Activated T-cell treated with anti-CD3 and anti-CD28 coated beads for 1 hour (primary cell): ENCODE data around the gene TMEM145.

Source experiments
- DNase-seq: peaks from one replicate; pipeline ENCODE4 v3.0.0-alpha.2; 2020; ENCODE audit warnings: low read depth

Gene TMEM145

DNA sequence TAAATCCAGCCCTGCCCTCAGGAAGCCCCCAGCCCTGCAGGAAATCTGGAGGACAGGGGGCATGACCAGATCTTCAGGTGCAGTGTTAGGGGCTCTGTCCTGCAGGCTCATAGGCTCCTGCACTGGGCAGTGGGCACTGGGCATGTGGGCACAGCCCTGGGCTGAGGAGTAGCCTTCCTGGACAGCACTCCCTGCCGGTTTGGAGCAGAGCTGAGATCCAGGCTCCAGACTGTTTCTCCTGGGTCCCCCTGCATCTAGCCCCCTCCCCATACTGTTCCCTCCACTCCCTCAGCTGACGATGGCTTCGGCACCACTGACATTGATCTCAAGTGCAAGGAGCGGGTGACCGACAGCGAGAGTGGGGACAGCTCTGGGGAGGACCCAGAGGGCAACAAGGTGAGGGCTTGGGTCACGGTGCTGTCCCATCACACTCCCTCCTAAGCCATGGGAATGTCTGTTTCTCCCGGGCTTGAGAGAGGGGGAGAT lies 23.5 kb upstream of the TMEM145 start:
- DNase-seq = no peak

DNA sequence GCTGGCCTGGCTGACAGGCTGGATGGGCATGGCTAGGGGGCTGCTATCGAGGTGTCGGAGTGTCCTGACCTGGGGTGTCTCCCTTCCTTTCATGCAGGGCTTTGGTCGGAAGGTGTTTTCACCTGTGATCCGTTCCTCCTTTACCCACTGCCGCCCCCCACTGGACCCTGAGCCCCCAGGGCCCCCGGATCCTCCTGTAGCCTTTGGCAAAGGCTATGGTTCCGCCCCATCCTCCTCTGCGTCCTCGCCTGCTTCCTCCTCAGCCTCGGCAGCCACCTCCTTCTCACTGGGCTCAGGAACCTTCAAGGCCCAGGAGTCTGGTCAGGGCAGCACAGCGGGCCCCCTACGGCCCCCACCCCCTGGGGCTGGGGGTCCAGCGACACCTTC lies 23.0 kb upstream of the TMEM145 start:
- no peak for DNase-seq

DNA sequence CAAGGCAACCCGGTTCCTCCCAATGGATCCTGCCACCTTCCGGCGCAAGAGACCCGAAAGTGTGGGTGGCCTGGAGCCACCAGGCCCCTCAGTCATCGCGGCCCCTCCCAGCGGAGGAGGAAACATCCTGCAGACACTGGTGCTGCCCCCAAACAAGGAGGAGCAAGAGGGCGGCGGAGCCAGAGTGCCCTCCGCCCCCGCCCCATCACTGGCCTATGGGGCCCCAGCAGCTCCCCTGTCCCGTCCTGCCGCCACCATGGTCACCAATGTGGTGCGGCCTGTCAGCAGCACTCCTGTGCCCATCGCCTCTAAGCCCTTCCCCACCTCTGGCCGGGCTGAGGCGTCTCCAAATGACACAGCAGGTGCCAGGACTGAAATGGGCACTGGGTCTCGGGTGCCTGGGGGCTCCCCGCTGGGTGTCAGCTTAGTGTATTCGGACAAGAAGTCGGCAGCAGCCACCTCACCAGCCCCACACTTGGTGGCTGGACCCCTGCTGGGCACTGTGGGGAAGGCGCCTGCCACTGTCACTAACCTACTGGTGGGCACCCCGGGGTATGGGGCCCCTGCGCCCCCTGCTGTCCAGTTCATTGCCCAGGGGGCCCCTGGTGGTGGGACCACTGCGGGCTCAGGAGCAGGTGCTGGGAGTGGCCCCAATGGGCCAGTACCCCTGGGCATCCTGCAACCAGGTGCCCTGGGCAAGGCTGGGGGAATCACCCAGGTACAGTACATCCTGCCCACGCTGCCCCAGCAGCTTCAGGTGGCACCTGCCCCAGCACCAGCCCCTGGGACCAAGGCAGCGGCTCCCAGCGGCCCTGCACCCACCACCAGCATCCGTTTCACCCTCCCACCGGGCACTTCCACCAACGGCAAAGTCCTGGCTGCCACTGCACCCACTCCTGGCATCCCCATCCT lies 22.3 kb upstream of the TMEM145 start:
- DNase-seq = peak; percentile 60

DNA sequence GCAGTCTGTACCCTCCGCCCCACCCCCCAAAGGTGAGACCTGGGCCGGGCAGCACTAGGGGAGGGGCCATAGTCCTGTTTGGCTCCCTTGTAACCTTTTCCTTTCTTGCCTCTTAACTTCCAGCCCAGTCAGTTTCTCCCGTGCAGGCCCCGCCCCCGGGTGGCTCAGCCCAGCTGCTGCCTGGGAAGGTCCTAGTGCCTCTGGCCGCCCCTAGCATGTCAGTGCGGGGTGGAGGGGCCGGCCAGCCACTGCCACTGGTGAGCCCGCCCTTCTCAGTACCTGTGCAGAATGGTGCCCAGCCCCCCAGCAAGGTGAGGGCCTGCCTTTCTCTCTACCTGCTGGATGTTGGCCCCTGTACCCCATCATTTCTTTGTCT lies 21.7 kb upstream of the TMEM145 start:
- no peak for DNase-seq

DNA sequence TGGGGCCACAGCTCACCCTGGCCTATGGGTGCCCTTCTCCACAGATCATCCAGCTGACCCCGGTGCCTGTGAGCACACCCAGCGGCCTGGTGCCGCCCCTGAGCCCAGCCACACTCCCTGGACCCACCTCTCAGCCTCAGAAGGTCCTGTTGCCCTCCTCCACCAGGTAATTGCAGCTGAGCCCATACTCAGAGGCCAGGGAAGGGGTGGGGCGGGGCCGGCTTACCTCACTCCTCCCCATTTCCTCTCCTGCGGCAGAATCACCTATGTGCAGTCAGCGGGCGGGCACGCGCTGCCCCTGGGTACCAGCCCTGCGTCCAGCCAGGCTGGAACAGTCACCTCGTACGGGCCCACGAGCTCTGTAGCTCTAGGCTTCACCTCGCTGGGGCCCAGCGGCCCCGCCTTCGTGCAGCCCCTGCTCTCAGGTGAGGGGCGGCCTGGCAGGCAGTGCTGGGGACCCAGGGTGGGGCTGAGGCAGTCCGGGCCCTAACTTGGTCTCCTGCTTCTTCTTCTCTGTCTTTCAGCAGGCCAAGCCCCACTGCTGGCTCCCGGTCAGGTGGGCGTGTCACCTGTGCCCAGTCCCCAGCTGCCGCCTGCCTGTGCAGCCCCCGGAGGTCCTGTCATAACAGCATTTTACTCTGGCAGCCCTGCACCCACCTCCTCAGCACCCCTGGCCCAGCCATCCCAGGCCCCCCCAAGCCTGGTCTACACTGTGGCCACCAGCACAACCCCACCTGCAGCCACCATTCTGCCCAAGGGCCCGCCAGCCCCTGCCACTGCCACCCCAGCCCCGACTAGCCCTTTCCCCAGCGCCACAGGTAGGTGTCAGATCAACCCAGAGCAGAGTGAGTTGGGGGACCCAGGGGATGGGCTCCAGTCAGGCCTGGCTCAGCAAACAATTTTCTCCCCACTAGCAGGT lies 20.8 kb upstream of the TMEM145 start:
- no peak for DNase-seq

DNA sequence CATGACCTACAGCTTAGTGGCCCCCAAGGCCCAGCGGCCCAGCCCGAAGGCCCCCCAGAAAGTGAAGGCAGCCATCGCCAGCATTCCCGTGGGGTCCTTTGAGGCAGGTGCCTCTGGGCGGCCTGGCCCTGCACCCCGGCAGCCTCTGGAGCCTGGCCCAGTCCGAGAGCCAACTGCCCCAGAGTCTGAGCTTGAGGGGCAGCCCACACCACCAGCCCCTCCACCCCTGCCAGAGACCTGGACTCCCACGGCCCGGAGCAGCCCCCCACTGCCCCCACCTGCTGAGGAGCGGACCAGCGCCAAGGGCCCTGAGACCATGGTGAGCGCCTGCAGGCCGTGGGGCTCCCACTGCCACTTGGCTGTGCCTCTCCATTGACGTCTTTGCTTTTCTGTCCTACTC lies 20.1 kb upstream of the TMEM145 start:
- no peak for DNase-seq

DNA sequence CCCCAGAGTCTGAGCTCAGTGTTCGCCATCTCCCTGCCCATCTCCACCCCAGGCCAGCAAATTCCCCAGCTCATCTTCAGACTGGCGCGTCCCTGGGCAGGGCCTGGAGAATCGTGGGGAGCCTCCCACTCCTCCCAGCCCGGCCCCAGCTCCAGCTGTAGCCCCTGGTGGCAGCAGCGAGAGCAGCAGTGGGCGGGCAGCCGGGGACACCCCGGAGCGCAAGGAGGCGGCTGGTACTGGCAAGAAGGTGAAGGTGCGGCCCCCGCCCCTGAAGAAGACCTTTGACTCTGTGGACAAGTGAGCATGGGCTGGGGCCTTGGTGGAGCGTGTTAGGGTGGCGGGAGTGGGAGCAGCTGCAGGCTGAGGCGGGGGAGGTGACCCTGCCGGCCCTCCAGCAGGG lies 19.6 kb upstream of the TMEM145 start:
- DNase-seq = no peak

DNA sequence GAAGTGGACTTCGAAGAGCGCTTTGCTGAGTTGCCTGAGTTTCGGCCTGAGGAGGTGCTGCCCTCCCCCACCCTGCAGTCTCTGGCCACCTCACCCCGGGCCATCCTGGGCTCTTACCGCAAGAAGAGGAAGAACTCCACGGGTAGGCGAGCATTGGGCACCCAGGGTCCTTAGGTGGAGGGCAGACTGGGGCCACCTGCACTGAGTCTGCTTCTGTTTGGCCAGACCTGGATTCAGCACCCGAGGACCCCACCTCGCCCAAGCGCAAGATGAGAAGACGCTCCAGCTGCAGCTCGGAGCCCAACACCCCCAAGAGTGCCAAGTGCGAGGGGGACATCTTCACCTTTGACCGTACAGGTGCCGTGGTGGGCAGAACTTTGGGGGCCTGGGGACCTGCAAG lies 19.2 kb upstream of the TMEM145 start:
- no peak for DNase-seq

DNA sequence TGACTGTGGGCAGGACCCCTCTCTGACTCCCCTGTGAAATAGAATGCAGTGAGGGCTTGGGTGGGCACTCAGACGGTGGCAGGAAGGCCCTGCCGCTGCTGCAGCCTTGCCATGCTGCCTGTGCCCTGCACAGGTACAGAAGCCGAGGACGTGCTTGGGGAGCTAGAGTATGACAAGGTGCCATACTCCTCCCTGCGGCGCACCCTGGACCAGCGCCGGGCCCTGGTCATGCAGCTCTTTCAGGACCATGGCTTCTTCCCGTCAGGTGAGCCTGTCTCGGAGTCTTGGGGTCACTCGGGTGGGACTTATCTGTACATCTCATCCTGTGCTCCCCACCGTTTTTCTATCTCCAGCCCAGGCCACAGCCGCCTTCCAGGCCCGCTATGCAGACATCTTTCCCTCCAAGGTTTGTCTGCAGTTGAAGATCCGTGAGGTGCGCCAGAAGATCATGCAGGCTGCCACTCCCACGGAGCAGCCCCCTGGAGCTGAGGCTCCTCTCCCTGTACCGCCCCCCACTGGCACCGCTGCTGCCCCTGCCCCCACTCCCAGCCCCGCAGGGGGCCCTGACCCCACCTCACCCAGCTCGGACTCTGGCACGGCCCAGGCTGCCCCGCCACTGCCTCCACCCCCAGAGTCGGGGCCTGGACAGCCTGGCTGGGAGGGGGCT lies 18.5 kb upstream of the TMEM145 start:
- no peak for DNase-seq

DNA sequence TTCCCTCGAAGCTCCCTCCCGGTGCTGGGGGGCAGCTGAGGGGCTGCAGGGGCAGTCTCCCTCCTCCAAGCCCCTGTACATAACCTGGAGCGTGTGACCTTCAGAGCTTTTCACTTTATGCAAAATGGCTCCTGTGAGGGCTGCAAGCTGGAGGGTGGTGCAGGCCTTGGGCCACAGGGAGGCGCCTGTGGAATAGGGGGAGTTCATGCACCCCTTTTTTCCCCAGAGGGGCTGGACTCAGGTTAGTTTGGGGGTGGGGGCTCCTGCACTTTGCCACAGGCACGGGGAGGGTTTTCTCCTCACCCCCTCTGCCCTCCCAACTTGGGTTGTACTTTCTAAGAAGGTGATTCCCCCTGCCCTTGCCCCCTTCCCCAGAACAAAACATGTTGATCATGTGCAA lies 17.8 kb upstream of the TMEM145 start:
- no peak for DNase-seq

DNA sequence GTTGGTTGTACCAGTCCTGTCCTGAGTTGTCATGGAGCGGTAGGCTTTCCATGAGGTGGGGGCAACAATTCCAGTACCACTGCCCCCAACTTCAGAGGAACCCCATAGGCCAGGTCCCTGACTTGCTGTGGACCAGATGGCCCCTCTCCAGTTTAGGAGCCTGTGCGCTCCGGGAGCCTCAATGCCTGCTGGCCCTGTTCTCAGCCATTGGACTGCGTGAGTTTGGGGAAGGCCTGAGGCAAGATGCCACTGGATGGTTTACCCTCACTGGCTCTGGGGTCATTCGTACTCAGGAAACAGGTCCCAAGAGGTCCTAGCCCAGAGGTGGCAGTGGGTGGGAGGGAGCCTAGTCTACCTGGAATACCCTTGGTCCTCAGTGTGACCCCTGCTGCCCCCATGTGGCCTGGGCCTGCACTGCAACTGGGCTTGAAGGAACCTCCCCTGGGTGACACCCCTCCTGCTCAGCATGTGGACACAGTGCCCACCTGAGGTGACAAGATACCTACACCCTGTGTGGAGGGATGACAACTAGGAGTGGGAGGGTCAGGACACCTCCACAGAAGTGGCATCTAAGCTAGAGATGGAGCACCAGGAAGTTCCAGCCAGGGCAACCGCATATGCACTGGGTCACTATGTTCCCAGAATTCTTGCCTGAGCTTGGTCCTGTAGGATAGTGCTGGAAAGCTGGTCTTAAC lies 17.1 kb upstream of the TMEM145 start:
- peak; percentile 94 for DNase-seq

DNA sequence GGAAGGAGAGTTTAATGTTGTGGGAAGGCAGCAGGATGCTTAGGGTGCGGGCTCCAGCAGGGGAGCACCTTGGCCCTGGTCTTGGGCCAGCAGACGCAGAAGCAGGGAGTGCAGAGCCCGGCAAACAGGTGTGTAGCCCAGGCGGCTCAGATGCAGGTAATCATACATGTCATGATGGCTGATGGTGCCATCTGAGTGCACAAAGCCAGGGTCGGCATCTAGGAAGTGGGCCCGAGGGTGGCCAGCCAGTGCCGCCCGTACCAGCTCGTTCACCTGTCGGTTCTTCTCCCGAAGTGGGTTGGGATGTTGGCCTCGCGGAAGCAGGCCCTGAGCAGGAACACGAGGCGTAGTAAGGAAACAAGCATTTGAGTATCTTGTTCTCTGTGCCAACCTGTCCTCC lies 16.1 kb upstream of the TMEM145 start:
- no peak for DNase-seq

DNA sequence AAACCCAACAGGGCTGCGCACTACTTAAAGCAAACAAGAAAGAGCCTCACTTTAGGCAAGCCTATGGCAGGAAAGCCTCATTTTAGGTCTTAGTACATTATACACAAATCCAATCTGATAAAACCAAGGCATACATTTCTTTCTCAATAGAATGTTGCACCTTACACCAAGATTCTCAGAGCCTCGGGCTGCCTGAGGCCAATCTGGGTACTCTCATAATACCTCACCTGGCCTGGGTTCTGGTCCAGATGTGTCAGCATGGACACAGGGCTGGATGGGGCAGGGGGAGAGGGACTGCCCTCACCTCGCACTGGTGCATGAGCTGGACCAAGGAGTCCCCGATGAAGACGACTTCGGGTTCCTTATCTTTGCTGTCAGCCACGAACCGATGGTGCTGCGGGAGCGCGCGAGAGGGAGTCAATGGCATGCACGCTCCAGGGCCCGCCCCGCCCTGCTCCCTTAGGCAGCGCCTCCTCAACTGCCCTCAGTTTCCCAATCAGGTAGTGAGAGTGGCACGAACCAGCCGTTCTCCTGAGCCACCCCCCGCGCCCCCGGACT lies 11.4 kb upstream of the TMEM145 start, which contains the start of gene PRR19:
Gene PRR19, plus strand, starts transcription at position 487 of the 558 bp plus-strand sequence. CDS start 7,453 bp downstream, outside the sequence.
- DNase-seq = no peak

DNA sequence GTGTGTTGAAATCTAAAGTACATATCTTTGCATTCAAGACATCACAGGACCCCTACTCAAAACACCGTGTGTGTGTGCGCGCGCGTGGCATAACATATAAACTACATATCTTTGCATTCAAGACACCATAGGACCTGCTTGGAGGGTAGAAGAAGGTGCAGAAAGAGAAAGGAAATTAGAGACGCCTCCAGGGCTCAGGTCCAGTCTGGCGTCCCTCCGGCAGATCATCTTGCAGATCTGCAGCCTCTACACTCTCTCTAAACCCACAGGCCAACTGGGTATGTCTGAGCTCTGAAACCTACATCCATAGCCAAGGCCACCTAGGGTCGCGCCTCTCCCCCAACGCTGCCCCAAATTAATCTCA lies 10.0 kb upstream of the TMEM145 start:
- no peak for DNase-seq

DNA sequence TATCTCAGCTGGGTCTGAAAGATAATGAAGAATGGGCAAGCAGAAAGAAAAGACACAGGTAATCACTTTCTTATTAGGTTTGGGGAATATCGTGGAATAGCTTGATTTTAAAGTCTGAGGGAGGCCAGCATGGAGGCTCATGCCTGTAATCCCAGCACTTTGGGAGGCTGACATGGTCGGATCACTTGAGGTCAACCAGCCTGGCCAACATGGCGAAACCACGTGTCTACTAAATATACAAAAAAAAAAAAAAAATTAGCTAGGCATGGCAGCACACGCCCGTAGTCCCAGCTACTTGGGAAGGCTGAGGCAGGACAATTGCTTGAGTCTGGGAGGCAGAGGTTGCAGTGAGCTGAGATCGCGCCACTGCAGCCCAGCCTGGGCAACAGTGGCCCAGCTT lies 9.2 kb upstream of the TMEM145 start:
- DNase-seq = no peak

DNA sequence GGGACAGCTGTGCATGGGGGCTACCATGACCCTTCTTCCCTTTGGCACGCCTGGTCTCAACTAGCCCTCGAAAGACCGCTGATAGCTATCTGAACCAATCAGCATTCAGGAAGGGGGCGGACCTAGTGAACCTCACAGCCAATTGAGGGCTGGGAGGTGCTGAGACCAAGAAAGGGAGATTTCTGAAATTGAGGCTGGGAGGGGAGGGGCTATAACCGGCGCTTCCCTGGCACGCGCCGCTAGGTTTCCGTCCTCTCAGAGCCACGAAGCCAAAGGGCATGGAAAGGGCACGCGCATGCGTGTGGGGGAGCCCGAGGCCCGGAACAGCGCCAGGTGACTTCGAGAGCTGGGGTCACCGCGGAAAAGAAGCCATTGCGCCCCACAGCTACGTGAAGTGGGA lies 6.5 kb upstream of the TMEM145 start:
- DNase-seq = no peak

DNA sequence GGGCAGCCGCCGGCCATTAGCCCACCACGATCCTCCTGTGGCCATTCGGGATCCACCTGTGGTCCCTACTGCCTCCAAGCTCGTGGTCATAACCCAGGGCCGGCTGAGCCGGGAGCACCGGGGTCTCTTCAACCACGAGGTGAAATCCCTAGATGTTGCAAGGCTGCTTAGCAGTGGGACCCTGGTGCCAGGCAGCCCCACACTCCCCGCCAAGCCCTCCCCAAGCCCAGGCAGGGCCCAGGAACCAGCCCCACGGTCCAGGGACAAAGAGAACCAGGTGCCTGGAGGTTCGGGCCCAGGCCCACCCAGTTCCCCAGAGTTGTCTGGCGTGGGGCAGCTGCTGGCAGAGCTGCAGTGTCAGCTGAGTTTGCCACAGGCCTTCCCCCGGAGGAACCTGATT lies 3.4 kb upstream of the TMEM145 start:
- no peak for DNase-seq

DNA sequence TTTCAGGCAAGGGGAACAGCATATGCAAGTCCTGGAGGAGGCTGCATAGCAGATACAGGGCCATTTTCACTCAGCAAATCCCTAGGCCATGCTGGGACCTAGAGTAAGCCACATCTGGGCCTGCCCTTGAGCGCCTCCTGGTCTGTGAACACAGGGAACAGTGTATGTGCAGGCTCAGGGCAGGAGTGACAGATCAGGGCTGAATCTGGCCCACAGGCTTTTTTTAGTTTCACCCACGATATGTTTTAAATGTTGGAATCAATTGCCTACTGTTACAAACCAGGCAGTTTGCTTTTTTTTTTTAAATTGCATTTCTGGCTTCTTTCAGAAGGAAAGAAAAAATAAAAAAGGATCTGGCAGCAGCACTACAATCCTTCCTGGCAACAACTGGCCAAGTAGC lies 1.5 kb upstream of the TMEM145 start:
- no peak for DNase-seq

DNA sequence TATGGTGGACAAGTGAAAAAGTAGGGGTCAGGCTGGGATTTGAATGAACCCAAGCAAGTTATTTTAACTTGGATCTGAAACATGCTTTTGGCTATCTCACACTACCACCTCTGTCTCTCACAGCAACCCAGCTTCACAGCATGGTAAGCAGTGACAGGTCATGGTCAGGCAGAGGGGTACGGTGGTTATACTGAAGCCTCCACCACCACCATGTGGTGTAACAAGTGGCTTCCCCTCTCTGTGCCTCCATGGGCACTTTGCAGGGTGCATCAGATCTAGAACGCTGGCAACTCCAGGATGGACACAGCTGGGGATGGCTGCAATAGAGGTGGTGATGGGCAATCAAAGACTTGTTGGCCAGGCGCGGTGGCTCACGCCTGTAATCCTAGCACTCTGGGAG lies 739 bp upstream of the TMEM145 start:
- no peak for DNase-seq

DNA sequence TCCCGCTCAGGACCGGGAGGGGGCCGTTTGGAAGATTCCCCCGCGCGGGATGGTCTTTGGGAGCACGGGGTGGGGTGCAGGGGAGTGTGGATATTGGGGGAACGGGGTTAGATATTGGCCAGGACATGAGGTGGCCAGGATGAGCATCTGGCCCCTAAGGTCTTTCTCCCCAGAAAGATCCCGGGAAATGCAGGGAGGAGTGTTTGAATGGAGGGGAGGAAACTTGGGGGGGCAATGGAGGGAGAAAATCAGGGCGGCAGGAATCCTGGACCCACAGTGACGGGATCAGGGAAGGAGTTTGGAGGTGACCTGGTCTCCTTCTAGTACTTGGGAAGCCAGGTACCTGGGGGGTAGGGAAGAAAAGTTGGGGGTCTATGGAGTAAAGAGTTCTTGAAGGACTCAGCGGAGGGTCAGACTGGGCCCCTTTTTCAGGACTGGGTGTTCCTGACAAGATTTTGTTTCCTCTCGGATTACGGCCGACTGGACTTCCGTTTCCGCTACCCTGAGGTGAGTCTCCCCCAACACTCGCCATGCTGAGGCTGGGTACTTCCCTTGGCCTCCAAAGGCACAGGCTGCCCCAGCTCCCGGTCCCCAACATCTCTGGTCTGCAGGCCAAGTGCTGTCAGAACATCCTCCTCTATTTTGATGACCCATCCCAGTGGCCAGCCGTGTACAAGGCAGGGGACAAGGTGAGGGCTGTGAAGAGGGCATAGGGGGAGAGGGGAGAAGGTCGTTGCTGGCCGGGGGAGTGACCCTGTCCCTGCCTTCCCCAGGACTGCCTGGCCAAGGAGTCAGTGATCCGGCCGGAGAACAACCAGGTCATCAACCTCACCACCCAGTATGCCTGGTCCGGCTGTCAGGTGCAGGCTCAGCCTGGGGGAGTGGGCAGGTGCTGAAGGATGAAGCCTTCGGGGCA lies 989 bp downstream of the TMEM145 start:
- DNase-seq = no peak
